GM10847 (cell line): ENCODE measurements around the gene ATP11A.
A peak's percentile ranks its signal among the peaks of the same experiment; 100 is the strongest.

Source experiments
- POLR2A ChIP-seq: IDR thresholded peaks from 2 replicates; pipeline ENCODE4 v1.6.1; 2011; ENCODE audit not compliant: insufficient read length; ENCODE audit errors: extremely low read depth

The ATP11A gene

GRCh38 chr13:112689303-112690245, at the start of gene ATP11A:
ATP11A (plus strand) TSS chr13:112690038; CDS start chr13:112690417, 379 bp downstream.
- peak; percentile 61 for TF ChIP-seq POLR2A

- TF ChIP-seq POLR2A = no peak
Measured at GRCh38 chr13:112641456-112642089, 48.3 kb upstream of the ATP11A start.

- TF ChIP-seq POLR2A = no peak
Measured at GRCh38 chr13:112642090-112642460, 47.8 kb upstream of the ATP11A start.

- no peak for TF ChIP-seq POLR2A
Measured at GRCh38 chr13:112643759-112644459, 45.9 kb upstream of the ATP11A start.

- TF ChIP-seq POLR2A = no peak
Measured at GRCh38 chr13:112645327-112645914, 44.4 kb upstream of the ATP11A start.

- no peak for TF ChIP-seq POLR2A
Measured at GRCh38 chr13:112647256-112647655, 42.6 kb upstream of the ATP11A start.

- no peak for TF ChIP-seq POLR2A
Measured at GRCh38 chr13:112648101-112648500, 41.7 kb upstream of the ATP11A start.

GRCh38 chr13:112648966-112649690, 40.7 kb upstream of the ATP11A start:
- TF ChIP-seq POLR2A = no peak

- TF ChIP-seq POLR2A = no peak
Measured at GRCh38 chr13:112651311-112651710, 38.5 kb upstream of the ATP11A start.

- no peak for TF ChIP-seq POLR2A
Measured at GRCh38 chr13:112651750-112652511, 37.9 kb upstream of the ATP11A start.

- no peak for TF ChIP-seq POLR2A
Measured at GRCh38 chr13:112652512-112653070, 37.2 kb upstream of the ATP11A start.

GRCh38 chr13:112653071-112653470, 36.8 kb upstream of the ATP11A start:
- TF ChIP-seq POLR2A = no peak

- no peak for TF ChIP-seq POLR2A
Measured at GRCh38 chr13:112655913-112656312, 33.9 kb upstream of the ATP11A start.
